Kidney tubule cell (primary cell): ENCODE data around the gene EXOC3L4.
"Not testable (repeated sequence)": the region's sequence is repeated elsewhere in the genome, so short reads cannot be mapped to it uniquely, and the experiment has no call there.

Source experiments
- DNase-seq: peaks from one replicate; pipeline ENCODE4 v3.0.0-alpha.2; 2018; ENCODE audit warnings: low spot score

The EXOC3L4 gene

DNA sequence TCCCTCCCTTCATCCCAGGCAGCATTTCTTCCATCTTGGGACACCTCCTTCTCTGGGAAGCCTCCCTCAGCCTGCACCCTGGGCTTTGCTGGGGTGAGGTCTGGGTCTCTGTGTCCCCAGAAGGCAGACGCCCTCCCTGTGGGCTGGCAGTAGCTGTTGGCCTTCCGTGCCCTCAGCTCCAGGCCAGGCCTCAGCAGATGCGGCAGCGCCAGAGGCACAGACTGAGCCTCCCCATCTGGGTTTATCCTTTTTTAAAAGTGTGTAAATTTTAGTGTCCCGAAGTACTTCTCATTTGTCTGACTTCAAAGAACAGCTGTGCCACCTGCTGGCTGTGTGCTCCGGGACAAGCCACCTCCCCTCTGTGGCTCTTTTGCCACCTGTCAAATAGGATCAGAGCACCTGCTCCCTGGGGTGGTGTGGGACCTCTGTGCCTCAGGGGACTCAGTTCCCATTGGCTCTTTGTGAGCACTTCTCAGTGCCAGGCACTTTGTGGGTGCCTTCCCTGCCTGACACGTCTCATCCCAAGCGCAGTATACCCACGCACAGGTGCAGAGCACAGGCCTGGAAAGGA lies 11.1 kb downstream of the EXOC3L4 start:
- DNase-seq, result peak; percentile 54

DNA sequence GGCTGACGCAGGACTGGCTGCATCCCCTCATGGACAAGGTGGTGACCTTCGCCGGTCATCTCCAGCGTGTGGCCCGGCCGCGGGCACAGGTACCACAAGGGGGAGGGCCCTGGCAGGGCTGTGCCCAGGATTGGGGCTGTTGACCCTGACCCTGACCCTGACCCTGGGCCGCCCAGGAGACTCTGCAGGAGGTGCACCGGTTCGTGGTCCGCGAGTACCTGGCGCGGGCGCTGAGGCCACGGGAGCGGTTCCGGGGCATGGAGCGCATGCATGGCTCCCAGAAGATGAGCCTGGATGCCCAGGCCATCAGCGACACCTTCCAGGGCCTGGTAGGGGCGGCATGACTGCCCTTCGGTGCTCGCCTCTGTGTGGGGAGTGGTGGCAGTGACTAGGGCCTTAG lies 12.9 kb downstream of the EXOC3L4 start:
- no peak for DNase-seq

DNA sequence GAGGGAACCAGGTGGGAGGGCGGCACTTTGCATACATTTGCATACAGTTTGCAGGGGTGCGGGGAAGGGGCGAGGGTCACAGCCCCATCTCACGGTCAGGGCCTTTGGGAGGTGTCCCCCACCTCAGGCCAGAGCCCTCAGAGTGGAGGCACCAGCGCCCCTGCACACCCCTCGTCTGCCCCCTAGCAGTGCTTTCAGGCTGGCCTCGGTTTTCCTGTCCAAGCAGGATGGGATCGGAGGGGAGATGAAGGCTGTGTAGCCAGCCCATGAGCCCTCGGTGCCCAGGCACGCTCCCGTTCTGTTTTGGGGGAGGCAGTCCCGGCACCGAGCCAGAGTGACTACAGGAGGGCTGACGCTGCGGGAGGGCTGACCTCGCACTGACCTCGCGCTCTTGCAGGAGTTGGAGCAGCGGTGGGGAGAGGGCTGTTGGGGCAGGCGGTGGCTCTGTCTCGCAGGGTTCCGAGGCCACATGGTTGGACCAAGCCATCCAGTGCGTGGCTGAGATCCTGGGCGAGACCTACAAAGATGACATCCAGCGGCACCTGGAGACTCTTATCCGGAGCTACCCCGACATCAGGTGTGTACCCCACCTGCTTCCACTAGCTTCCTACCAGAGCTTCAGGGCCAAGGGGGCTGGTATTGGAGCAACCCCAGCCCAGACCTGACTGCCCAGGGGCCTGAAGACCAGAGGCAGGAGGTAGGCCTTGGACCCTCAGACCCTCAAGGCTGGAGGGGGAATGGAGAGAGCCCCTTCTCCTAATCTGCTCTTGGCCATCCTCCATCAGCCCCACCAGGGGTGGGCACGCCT lies 13.6 kb downstream of the EXOC3L4 start:
- DNase-seq, result peak; percentile 64

DNA sequence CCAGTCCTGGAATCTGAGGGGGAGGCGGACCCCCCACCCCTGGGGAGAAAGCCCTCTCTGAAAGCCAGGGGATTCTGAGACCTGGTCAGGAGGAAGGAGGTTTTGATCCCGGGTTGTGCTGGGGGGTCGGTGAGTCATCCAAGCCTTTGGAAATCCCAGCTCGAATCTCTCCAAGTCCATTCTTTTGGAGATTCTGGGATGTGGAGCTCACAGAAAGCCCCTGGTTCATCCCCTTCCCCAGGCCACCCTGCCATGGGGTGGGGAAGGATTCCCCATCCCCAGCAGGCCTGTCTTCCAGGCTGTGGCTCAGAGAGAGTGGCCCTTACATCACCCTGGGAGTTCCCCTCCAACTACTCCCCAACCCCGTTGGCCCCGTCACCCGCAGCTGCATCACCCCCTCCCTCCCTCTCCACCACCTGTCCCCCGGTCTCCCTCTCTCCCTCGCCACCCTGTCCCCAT lies 14.3 kb downstream of the EXOC3L4 start:
- peak; percentile 88 for DNase-seq

DNA sequence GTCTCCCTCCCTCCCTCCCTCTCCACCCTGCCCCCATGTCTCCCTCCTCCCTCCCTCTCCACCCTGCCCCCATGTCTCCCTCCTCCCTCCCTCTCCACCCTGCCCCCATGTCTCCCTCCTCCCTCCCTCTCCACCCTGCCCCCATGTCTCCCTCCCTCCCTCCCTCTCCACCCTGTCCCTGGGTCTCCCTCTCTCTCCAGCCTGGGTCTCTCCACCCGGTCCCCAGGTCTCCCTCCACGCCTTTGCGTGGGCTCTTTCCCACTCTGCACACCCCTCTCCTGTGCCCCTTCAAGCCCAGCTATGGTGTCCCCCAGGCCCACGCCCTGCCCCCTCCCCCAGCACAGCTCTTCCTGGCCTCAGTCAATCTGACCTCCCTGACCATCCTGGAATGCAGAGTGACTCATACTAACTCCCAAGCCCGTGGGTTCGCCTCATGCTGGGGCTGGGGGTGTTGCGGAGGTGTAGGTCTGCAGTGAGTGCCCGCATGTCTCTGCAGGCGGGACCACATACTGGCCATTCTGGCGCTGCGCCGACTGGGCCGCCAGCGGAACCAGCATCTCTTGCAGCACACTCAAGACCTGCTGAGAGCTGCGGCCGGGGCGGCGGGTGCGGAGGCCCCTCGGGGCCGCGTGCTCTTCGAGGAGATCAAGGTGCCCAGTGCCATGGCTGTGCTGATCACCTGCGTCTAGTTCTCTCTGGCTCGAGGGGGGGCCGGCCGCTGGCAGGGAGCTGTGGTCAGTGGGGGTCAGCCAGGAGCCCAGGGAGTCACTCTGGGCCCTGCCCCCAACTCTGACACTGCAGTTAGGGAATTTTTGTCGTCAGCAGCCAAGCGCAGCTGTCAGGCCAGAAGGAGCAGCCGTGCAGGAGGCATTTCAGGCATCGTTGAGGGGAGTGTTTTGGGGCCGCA lies 15.3 kb downstream of the EXOC3L4 start:
- peak; percentile 96 for DNase-seq

DNA sequence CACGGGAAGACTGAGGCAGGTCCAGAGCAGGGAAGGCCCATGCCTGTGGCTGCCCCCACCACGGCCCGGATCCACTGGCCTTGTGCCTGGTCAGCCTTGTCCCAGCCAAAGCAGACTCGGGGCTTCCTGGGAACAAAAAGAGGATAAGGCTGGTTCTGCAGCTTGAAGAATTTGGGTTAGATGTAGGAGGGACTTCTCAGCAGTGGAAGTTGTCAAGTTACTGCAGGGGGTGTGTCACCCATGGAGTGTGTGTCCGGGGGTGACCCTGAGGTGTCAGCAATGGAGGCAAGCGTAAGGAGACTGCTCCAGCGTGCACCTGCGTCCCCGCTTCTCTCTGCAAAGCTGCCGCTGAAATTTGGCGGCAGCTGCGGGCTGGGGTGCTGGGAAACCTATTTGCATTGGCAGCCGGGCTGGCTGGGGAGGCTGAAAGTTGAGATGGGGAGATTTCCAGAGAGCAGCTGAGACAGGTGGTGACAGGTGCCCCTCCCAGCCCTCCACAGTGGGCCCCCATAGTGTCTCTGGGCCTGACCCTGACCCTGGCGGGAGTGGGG lies 16.2 kb downstream of the EXOC3L4 start:
- DNase-seq, result peak; percentile 46

DNA sequence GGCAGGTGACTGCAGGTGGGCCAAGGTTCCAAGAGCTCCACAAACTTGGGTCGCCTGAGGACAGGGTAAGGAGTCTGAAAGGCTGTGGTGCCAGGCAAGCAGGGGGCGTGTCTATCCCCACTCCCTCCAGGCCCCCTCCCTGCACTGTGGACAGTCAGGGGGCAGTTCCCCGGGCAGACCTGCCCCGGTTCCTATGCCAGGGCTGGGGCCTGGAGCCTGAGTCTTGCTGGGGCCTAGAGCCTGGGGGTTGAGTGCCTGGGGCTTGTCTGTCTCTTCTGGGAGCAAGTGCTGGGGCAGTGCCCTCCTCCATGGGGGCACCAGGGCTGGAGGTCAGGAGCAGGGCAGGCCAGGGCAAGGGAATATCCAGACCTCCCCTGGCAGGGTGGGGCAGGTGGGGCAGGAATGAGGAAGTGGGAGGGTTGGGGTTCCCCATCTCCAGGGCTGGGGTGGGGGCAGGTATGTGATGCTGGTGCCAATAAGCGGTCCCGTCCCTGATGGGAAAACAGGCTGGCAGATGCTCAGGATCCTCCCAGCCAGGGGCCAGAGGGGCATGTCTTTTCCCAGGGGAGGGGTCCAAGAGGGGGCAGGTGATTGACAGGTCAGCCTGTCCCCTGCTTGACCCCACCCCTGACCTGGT lies 16.8 kb downstream of the EXOC3L4 start:
- peak; percentile 74 for DNase-seq

DNA sequence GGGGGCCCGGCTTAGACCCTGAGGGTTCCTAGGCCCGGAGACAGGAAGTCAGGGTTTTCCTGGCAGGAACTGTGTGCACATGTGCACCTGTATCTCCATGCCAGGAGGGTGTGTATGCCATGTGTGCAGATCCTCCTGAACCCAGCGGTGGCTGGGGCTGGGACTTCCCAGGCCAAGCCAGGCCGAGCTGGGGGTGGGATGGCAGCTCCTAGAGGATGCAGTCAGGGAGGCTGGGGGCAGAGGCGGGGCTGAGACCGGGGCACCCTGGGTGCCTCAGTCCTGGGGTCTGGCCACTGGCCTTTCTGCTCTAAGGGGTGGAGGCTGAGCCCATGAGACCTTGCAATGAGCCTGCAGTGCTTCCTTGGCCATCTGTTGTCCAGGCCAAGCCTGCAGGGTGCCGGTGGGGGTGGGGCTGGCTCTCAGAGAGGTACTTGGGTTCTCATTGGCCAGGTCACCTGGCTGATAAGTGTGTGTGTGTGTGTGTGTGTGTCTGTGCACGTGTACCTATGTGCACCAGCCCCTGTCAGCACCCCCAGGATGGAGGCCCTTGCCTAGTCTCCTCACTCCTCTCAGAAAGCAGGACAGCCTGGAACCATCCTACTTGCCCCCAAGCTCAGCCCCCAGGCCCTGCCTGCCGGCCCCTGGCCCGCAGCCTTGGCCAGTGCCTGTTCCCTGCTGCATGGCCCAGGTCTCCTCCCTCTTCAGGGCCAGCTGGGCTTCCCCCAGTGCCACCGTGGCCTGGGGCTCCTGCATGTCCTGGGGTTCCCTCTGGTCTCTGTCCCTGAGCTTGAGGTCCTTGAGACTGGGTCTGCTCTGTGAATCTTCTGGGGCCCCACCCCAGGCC lies 18.1 kb downstream of the EXOC3L4 start:
- no peak for DNase-seq

DNA sequence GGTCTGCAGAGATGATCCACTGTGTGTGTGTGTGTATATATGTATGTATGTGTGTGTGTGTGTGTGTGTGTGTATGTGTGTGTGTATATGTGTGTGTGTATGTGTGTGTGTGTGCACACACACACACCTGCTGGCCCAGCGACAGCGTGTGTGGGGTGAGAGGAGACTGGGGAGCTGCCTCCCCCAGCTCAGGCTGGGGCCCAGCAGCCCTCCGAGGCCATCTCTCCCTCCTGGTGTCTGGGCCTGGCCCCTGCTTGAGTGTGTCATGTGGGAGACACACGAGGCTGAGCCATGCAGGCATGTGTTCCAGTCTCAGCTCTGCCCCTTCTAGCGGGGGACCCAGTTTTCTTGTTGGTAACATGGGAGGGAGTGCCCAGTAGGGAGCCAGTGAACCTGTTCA lies 18.8 kb downstream of the EXOC3L4 start:
- no peak for DNase-seq

DNA sequence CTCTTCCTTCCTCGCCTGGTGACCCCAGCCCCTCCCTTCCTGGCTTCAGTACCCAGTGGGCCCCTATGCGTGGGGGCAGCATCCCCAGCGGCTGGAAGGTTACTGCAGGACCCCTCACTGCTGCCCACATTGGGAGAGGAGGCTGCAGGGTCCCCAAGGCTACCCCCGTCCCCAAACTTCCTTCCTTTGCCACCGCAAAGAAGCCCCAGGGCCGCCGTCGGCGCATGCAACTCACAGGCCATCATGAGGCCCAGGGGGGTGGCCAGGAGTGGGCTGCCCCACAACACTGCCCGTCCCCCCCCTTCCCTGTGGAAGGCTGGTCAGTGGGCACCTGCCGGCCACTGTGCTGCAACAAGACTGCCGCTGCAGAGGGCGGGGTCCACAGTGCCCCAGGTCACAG lies 19.2 kb downstream of the EXOC3L4 start:
- no peak for DNase-seq

DNA sequence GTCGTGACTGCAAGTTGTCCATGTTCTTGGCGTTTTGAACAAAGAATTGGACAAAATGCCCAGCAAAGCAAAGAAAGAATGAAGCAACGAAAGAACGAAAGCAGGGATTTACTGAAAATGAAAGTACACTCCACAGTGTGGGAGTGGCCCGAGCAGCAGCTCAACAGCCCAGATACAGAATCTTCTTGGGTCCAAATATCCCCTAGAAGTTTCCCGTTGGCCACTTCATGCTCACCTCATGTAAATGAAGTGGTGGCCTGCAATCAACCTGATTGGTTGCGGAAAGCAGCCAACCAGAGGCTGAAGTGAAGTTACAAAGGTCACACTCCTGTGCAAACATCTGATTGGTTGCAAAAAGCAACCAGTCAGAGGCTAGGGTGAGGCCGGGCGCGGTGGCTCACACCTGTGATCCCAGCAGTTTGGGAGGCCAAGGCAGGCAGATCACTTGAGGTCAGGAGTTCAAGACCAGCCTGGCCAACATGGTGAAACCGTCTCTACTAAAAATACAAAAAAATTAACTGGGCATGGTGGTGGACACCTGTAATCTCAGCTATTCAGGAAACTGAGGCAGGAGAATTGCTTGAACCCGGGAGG lies 20.7 kb downstream of the EXOC3L4 start:
- peak; percentile 54 for DNase-seq

DNA sequence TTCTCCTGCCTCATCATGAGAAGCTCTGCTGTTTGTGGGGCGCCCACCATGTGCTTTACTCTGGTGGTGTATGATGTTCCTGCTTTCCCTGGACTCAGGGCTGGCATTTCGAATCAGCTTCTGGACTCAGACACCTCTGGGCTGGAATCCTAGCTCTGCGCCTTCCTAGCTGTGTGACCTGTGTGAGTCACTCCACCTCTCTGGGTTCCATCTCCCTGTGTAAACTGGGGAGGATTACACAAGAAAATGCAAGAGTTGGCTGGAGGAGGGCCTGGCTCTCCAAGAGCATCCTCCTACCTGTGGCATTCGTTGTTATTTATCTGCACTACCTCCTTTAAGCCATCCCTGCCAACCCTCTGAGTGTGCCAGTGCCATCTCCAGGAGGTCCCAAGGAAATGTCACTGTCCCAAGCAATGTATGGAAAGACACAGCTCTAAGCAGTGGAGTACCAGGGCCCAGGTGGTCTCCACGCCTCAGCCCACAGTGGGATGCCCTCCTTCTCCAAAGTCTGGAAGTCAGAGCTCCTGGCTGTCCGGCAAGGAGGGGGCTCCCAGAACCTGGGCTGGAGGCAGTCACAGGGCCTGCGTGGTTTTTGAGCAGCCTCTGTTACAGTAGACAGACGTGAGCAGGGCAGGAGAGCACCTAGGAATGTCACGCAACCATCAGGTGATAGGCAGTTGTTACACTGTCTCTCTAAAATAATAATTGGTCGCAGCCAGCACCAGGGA lies 21.5 kb downstream of the EXOC3L4 start:
- DNase-seq, result peak; percentile 62

DNA sequence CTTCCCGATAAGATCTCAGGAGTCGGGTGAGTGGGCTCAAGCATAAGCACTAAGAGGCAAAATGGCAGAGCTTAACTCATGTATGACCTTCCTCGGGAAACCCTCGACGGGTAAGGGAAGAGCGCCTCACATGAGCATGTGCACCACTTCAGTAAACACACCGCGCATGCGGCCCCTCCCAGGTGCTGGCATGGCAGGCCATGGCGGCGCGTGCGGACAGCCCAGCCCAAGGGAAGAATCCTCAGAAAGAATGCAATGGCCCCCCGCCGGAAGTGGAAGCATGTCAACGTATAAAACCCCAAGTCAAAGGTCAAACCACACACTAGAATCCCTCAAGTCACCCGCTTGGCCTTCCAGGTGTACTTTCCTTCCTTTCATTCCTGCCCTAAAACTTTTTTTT lies 22.1 kb downstream of the EXOC3L4 start:
- DNase-seq, result no peak

DNA sequence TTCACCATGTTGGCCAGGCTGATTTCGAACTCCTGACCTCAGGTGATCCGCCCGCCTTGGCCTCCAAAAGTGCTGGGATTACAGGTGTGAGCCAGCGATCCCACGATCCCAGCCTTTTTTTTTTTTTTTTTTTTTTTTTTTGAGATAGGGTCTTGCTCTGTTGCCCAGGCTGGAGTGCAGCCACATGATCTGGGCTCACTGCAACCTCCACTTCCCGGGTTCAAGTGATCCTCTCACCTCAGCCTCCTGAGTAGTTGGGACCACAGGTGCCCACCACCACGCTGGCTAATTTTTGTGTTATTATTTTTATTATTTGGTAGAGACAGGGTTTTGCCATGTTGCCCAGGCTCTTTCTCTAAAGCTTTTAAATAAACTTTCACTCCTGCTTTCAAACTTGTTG lies 23.0 kb downstream of the EXOC3L4 start:
- not testable (repeated sequence) for DNase-seq

DNA sequence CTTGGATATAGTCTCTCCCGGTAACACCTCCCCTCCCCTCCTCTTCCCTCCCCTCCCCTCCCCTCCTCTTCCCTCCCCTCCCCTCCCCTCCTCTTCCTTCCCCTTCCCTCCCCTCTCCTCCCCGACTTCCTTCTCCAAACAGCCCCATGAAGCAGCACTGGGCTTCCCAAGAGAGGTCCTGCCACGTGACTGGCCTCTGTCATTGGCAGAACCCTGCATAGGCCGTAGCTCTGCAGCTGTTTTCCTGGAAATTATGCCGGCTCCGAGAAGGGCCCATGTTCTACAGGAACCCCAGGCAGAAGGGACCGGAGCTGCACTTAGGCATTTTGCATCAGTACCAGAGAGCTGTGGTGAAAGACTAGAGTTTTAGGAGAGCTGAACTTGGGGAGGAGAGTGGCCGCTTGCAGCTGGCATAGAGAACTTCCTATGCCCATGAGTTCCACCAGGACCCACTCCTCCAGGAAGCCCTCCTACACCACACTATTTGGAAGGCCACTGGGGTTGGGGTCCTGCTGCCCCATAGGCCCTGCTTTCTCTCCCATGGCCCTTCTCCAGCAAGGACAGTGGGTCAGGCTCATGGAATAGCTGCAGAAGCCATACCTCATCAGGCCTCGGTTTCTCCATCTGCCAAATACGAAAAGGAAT lies 23.6 kb downstream of the EXOC3L4 start:
- peak; percentile 54 for DNase-seq

DNA sequence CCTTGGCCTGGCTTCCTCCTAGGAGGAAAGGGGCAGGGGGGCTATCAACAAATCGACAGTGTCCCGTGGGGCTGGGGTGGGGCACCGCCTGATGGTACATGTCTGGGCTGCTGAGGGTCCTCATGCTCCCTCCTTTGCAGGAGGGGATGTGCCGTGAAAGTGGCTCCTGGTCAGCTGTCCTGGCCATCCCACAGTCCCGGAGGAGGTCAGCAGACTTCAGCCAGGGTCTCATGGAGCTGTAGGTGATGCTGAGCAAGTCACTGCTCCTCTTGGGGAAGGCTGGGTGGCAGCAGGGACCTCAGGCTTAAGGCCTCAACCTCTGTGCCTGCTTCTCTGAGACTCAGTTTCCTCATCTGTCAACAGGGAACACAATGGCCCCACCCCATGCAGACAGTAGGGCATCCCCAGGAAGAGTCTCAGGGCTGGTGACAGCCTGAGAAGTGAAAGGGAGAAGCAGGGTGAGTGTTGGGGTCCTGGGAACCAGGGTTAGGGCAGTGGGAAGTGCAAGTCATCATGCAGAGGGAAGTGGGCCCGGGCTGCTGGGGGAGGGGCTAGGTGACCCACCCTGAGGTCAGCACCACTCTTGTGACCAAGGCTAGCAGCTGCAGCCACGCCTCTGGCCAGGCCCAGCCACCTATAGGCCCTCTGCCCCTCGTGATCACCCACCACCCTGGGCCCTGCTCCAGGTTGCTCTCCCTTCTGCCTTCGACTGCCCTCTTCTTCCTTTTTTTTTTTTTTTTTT lies 24.3 kb downstream of the EXOC3L4 start:
- no peak for DNase-seq

DNA sequence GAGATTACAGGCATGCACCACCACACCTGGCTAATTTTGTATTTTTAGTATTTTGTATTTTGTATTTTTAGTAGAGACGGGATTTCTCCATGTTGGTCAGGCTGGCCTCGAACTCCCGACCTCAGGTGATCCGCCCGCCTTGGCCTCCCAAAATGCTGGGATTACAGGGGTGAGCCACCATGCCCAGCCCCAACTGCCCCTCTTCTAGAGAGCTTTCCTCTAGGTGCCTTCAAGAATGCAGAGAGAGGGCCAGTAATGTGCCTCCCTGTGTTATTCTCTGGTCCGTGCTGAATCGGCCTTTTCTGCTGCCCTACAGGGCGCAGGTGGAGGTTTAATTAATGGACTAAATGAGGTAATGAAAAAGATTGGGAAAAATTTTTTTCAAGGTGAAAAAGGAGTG lies 25.0 kb downstream of the EXOC3L4 start:
- DNase-seq, result not testable (repeated sequence)

DNA sequence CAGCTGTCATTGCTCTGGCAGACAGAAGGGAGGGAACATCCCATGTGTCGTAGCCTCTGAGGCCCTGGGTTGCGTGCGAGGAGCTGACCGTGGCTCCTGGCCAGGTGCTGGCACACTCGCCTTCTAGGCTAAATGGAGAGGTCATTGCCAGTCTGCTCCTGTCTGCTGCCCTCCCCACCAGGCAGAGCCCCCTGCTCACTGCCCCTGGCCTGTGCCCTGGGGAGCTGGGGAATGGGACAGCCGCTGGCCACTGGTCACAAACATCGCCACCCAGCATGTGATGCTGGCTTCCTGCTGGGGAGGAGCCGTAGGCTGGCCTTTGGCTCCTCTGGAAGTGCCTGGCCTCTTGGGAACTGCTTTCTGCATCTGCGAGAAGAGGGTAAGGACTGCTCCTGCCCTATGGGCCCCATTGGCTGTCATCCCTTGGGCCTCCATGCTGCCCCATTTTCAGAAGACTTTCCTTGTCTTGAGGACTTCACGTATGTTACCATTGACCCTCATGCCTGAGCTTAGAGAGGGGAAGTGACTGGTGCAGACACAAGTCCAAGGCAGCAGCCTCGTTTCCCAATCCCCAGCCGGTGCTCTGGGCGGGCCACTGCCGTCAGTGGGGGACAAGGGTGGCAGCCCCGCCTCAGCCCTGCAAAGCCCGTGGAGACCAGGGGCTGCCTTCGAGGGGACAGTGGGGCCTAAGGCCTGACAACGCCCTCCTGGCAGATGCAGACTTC lies 26.8 kb downstream of the EXOC3L4 start:
- no peak for DNase-seq
